Glutamatergic neuron (in vitro differentiated cells): ENCODE results near the gene SMIM43. TPM values are rescaled to one million over a fixed set of nuclear protein-coding genes. Genes with fewer than 3 reads are reported as not detected.
"Not testable (repeated sequence)": the region's sequence is repeated elsewhere in the genome, so short reads cannot be mapped to it uniquely, and the experiment has no call there.

Source experiments
- DNase-seq: peaks from one replicate; pipeline ENCODE4 v3.0.0; 2022
- H3K27ac Mint-ChIP-seq: one replicate; pipeline ENCODE4 v1.8.0; 2020; ENCODE audit warnings: mild to moderate bottlenecking, mixed read lengths, inconsistent platforms; ENCODE audit not compliant: unreplicated experiment
- H3K27me3 Mint-ChIP-seq: one replicate; pipeline ENCODE4 v1.8.0; 2020; ENCODE audit warnings: mild to moderate bottlenecking, moderate library complexity, mixed read lengths, inconsistent platforms; ENCODE audit not compliant: unreplicated experiment
- H3K36me3 Mint-ChIP-seq: one replicate; pipeline ENCODE4 v1.8.0; 2020; ENCODE audit warnings: mild to moderate bottlenecking, mixed read lengths, inconsistent platforms; ENCODE audit not compliant: unreplicated experiment
- H3K4me1 Mint-ChIP-seq: one replicate; pipeline ENCODE4 v1.8.0; 2020; ENCODE audit warnings: mild to moderate bottlenecking, low read depth, mixed read lengths, inconsistent platforms; ENCODE audit not compliant: unreplicated experiment
- H3K4me3 Mint-ChIP-seq: one replicate; pipeline ENCODE4 v1.8.0; 2020; ENCODE audit warnings: mild to moderate bottlenecking, mixed read lengths, inconsistent platforms; ENCODE audit not compliant: unreplicated experiment
- H3K9me3 Mint-ChIP-seq: one replicate; pipeline ENCODE4 v1.8.0; 2020; ENCODE audit warnings: mild to moderate bottlenecking, moderate library complexity, mixed read lengths, inconsistent platforms; ENCODE audit not compliant: unreplicated experiment
- CTCF ChIP-seq: fragments of 200-600 bp; sonication (generic); IDR thresholded peaks from one replicate; pipeline ENCODE4 v1.5.0; 2021; ENCODE audit not compliant: partially characterized antibody, unreplicated experiment
- total RNA-seq: library from RNA; stranded (reverse); fragmentation: NEBNext Ultra II Directional; extraction: Animal tissue kit (Norgen Biotek cat#: 25700); gene quantifications from one replicate; pipeline ENCODE4 v1.2.1, GENCODE V29; 2021; ENCODE audit not compliant: unreplicated experiment

The SMIM43 gene
- total RNA-seq, 1 donor from 2014 or later, result not detected

DNA sequence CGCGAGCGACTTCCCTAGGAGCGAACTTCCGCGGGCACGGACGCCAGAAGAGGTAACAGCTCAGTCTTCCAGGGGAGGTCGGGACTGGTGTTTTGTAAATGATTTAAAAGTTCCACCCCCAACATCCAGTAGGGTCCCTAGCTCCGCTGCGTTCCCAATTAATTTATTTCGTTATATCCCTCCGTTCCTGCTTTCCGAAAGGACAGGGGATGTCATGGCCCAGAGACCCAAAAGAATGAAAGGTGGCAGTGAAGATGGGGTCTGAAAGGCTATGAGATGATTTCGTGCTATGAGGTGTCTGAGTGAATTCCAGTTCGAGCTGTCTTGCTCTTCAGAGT is 373 bp upstream of the SMIM43 start:
- H3K36me3 Mint-ChIP-seq, result no peaks in the 10 kb centered on the region
- H3K4me1 Mint-ChIP-seq, result no peaks in the 10 kb centered on the region
- peaks cover 20% of the 10 kb centered on the region for H3K27me3 Mint-ChIP-seq
- peaks cover 2% of the 10 kb centered on the region for H3K9me3 Mint-ChIP-seq
- no peak for TF ChIP-seq CTCF
- H3K4me3 Mint-ChIP-seq, result peak overlapping the region; percentile 93
- H3K27ac Mint-ChIP-seq, result peak overlapping the region; percentile 6
- DNase-seq, result no peak

GRCh38 chr4:121764303-121764701 is 662 bp downstream of the SMIM43 start:
- no peak for DNase-seq
- H3K36me3 Mint-ChIP-seq, result no peaks in the 10 kb centered on the region
- peak overlapping the region; percentile 80 for H3K4me3 Mint-ChIP-seq
- no peak overlapping the region for H3K27ac Mint-ChIP-seq
- peaks cover 4% of the 10 kb centered on the region for H3K9me3 Mint-ChIP-seq
- no peak for TF ChIP-seq CTCF
- peaks cover 20% of the 10 kb centered on the region for H3K27me3 Mint-ChIP-seq
- no peaks in the 10 kb centered on the region for H3K4me1 Mint-ChIP-seq

DNA sequence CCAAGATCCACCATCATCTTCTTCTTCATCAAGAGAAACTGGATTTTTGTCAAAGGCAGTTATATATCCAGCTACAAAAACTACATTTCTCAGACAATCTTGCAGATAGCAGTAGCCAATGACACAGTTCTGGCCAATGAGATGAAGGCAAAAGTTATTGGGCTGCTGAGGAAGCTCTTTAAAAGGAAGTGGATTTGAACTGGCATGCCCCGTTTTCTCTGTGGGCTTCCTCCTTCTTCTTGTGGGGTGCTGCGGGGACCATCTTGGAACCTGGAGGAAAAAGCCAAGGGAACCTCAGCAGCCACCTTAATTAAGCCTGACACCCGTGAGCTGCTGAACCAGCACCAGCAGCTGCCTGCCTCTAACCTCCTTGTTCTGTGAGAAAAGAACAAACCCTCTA is 4.8 kb downstream of the SMIM43 start:
- H3K36me3 Mint-ChIP-seq, result no peaks in the 10 kb centered on the region
- H3K27me3 Mint-ChIP-seq, result peaks cover 18% of the 10 kb centered on the region

DNA sequence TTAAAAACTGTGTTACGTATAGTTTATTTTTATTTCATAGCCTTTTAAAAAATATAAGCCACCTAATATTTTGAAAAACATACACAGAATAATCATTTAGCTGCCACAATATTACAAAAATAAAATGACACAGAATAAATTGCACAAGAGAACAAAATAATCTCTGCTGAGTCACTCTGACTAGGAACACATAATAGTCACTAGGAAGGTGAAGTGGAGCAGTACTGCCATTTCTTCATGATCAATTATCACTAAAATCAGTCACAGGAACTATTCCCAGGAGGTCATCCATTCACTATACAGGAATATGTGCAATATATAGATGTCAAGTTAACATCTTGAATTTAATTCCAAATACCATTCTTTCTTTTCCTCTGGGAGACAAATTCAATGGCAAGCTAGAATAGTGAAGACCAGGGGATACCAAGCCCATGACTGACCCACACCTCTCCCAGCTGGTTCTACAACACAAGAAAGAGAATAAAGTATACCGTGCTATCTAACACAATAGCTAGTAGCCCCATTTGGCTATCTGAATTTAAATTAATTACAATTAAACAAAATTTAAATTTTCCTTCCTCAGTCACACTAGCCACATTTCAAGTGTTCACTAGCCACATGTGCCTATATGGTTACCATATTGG is 5.9 kb downstream of the SMIM43 start:
- Mint-ChIP-seq H3K4me1 (no peaks in the 10 kb centered on the region), H3K27ac (no peak overlapping the region), H3K4me3 (no peak overlapping the region), H3K36me3 (no peaks in the 10 kb centered on the region), H3K27me3 (peaks cover 11% of the 10 kb centered on the region), H3K9me3 (peaks cover 6% of the 10 kb centered on the region)
- no peak for DNase-seq
- TF ChIP-seq CTCF, result no peak

More for the DNA sequence above, 4.8 kb downstream of the SMIM43 start:
- peaks cover 5% of the 10 kb centered on the region for H3K9me3 Mint-ChIP-seq
- TF ChIP-seq CTCF, result no peak
- H3K27ac Mint-ChIP-seq, result no peak overlapping the region
- DNase-seq, result no peak
- no peak overlapping the region for H3K4me3 Mint-ChIP-seq
- no peaks in the 10 kb centered on the region for H3K4me1 Mint-ChIP-seq

GRCh38 chr4:121752142-121752541 is 12.8 kb downstream of the SMIM43 start:
- H3K27me3 Mint-ChIP-seq, H3K36me3 Mint-ChIP-seq, H3K4me3 Mint-ChIP-seq, H3K9me3 Mint-ChIP-seq, H3K27ac Mint-ChIP-seq, H3K4me1 Mint-ChIP-seq, DNase-seq: not testable (repeated sequence)

GRCh38 chr4:121749225-121749624 is 15.7 kb downstream of the SMIM43 start:
- Mint-ChIP-seq H3K4me1 (peaks cover 4% of the 10 kb centered on the region), H3K4me3 (no peak overlapping the region), H3K27ac (peak overlapping the region; percentile 38), H3K9me3 (peaks cover 4% of the 10 kb centered on the region), H3K36me3 (no peaks in the 10 kb centered on the region), H3K27me3 (peaks cover 5% of the 10 kb centered on the region)
- no peak for TF ChIP-seq CTCF
- DNase-seq, result no peak
